Measurements from ENCODE around the gene ADIPOR1. TPM values are rescaled to one million over a fixed set of nuclear protein-coding genes. Genes with fewer than 3 reads are reported as not detected.

Gene ADIPOR1
- total RNA-seq, 1 experiment from 2014 or later: 79.1 TPM

GRCh38 chr1:202998836-202999750 lies 41.0 kb upstream of the ADIPOR1 start:
- intact Hi-C loops (cut with micrococcal nuclease; ENCODE audit: unreplicated experiment): loop anchor here (10.0 kb wide), 3 partner anchors 124 to 534 kb away; no protein-coding TSS in a partner anchor
- BruUV-seq (replicated peaks): no TSS peak
- Histone ChIP-seq H3K4me3 (ENCODE audit: low read depth, low read length, poor library complexity, severe bottlenecking) (no peak overlapping the region), H3K4me1 (ENCODE audit: insufficient read depth, low read length, poor library complexity, severe bottlenecking) (no peaks in the 10 kb centered on the region), H3K27ac (ENCODE audit: low read depth, low read length, poor library complexity, severe bottlenecking) (no peak overlapping the region), H3K36me3 (ENCODE audit: insufficient read depth, low read length, poor library complexity, severe bottlenecking) (no peaks in the 10 kb centered on the region), H3K9me3 (ENCODE audit: low read depth, low read length, poor library complexity, severe bottlenecking) (no peaks in the 10 kb centered on the region), H3K27me3 (replicated peaks; ENCODE audit: insufficient read depth, low read depth, low read length, poor library complexity) (peaks cover 37% of the 10 kb centered on the region)
- DNase-seq (ENCODE audit: low spot score): peak; percentile 76
- TF ChIP-seq EZH2 (IDR thresholded peaks at IDR 0.05; ENCODE audit: borderline replicate concordance, low read depth, low read length, poor library complexity, severe bottlenecking): no peak
- TF ChIP-seq, protein P1, sequence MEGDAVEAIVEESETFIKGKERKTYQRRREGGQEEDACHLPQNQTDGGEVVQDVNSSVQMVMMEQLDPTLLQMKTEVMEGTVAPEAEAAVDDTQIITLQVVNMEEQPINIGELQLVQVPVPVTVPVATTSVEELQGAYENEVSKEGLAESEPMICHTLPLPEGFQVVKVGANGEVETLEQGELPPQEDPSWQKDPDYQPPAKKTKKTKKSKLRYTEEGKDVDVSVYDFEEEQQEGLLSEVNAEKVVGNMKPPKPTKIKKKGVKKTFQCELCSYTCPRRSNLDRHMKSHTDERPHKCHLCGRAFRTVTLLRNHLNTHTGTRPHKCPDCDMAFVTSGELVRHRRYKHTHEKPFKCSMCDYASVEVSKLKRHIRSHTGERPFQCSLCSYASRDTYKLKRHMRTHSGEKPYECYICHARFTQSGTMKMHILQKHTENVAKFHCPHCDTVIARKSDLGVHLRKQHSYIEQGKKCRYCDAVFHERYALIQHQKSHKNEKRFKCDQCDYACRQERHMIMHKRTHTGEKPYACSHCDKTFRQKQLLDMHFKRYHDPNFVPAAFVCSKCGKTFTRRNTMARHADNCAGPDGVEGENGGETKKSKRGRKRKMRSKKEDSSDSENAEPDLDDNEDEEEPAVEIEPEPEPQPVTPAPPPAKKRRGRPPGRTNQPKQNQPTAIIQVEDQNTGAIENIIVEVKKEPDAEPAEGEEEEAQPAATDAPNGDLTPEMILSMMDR (conservative IDR thresholded peaks at IDR 0.05; ENCODE audit: low read depth, low read length): peak; percentile 88
- ChIA-PET CTCF (interaction anchor here (0.5 kb wide), 1 partner anchor 113 kb away, joined by 4 read pairs; no protein-coding TSS in a partner anchor), POLR2A (ENCODE audit: low non-redundant PET) (interaction anchor here (0.6 kb wide), 2 partner anchors 594 to 707 kb away, joined by 3 read pairs; no protein-coding TSS in a partner anchor)

- CTCF ChIA-PET: no interaction called here
- peaks cover 58% of the 10 kb centered on the region for H3K27me3 ChIP-seq (replicated peaks; ENCODE audit: insufficient read depth, low read depth, low read length, poor library complexity)
- TF ChIP-seq EZH2 (IDR thresholded peaks at IDR 0.05; ENCODE audit: borderline replicate concordance, low read depth, low read length, poor library complexity, severe bottlenecking): no peak
- TF ChIP-seq, protein P1 (conservative IDR thresholded peaks at IDR 0.05; ENCODE audit: low read depth, low read length): no peak
Measured at GRCh38 chr1:202994756-202995155, 36.6 kb upstream of the ADIPOR1 start.

DNA sequence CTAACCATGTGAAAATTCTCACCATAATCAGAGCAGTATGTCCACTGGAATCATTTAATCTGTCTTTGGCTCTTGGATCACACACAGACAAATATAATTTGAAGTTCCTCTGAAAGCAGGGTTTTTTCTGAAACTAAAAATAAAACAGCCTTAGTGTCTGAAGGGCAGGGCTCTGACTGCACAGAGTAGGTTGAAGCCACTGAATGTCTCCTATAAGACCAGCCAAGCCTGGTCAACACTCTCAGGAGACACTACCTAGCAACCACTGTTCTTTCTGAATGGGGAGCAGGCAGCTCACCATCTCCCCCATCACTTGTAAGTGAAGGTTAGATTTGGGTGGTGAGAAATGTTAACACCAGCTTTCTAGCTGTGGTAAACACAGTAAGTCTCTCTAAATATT lies 33.0 kb upstream of the ADIPOR1 start:
- Histone ChIP-seq H3K27ac (ENCODE audit: low read depth, low read length, poor library complexity, severe bottlenecking) (no peak overlapping the region), H3K4me1 (ENCODE audit: insufficient read depth, low read length, poor library complexity, severe bottlenecking) (no peaks in the 10 kb centered on the region), H3K4me3 (ENCODE audit: low read depth, low read length, poor library complexity, severe bottlenecking) (no peak overlapping the region), H3K36me3 (ENCODE audit: insufficient read depth, low read length, poor library complexity, severe bottlenecking) (no peaks in the 10 kb centered on the region), H3K27me3 (replicated peaks; ENCODE audit: insufficient read depth, low read depth, low read length, poor library complexity) (peaks cover 39% of the 10 kb centered on the region), H3K9me3 (ENCODE audit: low read depth, low read length, poor library complexity, severe bottlenecking) (no peaks in the 10 kb centered on the region)
- no peak for DNase-seq (ENCODE audit: low spot score)
- intact Hi-C loops (cut with micrococcal nuclease; ENCODE audit: unreplicated experiment): loop anchor here (10.0 kb wide), 3 partner anchors 116 to 526 kb away; no protein-coding TSS in a partner anchor
- ChIA-PET CTCF (no interaction called here), POLR2A (ENCODE audit: low non-redundant PET) (no interaction called here)
- no peak for TF ChIP-seq EZH2 (IDR thresholded peaks at IDR 0.05; ENCODE audit: borderline replicate concordance, low read depth, low read length, poor library complexity, severe bottlenecking)
- TF ChIP-seq, protein P1 (conservative IDR thresholded peaks at IDR 0.05; ENCODE audit: low read depth, low read length): no peak
- no TSS peak for BruUV-seq (replicated peaks)

More at GRCh38 chr1:202994756-202995155, 36.6 kb upstream of the ADIPOR1 start:
- POLR2A ChIA-PET (ENCODE audit: low non-redundant PET): no interaction called here
- DNase-seq (ENCODE audit: low spot score): no peak
- Histone ChIP-seq H3K9me3 (ENCODE audit: low read depth, low read length, poor library complexity, severe bottlenecking) (no peaks in the 10 kb centered on the region), H3K36me3 (ENCODE audit: insufficient read depth, low read length, poor library complexity, severe bottlenecking) (no peaks in the 10 kb centered on the region), H3K4me3 (ENCODE audit: low read depth, low read length, poor library complexity, severe bottlenecking) (no peak overlapping the region), H3K4me1 (ENCODE audit: insufficient read depth, low read length, poor library complexity, severe bottlenecking) (no peaks in the 10 kb centered on the region), H3K27ac (ENCODE audit: low read depth, low read length, poor library complexity, severe bottlenecking) (no peak overlapping the region)
- no TSS peak for BruUV-seq (replicated peaks)
- intact Hi-C loops (cut with micrococcal nuclease; ENCODE audit: unreplicated experiment): loop anchor here (10.0 kb wide), 3 partner anchors 120 to 530 kb away; no protein-coding TSS in a partner anchor
